ENCODE results near the gene CGNL1.

The CGNL1 gene

DNA sequence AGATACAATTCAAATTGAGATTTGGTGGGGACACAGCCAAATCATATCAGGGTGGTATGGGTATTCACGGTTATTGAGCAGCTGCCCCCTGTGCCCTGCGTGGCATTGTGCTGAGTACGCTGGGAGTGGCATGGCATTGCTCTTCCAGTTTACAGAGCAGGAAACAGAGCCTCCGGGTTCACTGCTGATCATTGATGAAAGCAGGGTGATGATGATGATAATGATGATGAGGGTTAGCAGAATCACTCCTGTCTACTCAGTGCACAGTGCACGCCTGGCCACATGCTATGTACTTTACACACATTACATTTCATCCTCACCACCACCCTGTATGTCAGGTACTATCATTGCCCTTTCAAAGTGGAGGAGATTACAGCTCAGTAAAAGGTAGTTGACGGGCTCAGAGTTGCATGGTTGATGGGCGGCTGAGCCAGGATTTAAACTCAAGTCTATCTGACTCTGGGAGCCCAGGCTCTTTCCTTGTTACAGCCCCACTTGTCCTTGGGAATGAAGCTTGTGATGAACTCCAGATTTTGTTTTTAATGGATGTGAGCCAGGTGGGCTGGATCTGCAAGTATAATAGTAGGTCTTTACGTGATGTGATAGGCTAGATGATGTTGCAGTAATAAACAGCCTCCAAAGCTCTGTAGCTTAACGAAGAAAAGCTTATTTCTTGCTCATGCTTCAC is 127.8 kb downstream of the CGNL1 start:
- Histone ChIP-seq H2AFZ (ENCODE audit: low read length) (no peak overlapping the region), H3K9ac (ENCODE audit: low read depth, low read length, poor library complexity, severe bottlenecking) (no peak overlapping the region), H3K79me2 (ENCODE audit: insufficient read depth, low read length) (no peaks in the 10 kb centered on the region), H3K9me3 (ENCODE audit: insufficient read depth, low read depth, low read length) (no peaks in the 10 kb centered on the region), H3K27me3 (ENCODE audit: insufficient read depth, low read length, poor library complexity, severe bottlenecking) (no peaks in the 10 kb centered on the region), H3K4me2 (ENCODE audit: low read depth, low read length, poor library complexity, severe bottlenecking) (no peak overlapping the region), H3F3A (ENCODE audit: low read depth) (no peaks in the 10 kb centered on the region), H4K20me1 (ENCODE audit: insufficient read depth, low read length, poor library complexity, severe bottlenecking) (no peaks in the 10 kb centered on the region), H3K9me2 (replicated peaks; ENCODE audit: low read depth, low read length) (no peaks in the 10 kb centered on the region), H3K4me1 (ENCODE audit: insufficient read depth, low read length, poor library complexity, severe bottlenecking) (no peaks in the 10 kb centered on the region), H3K4me3 (ENCODE audit: low read length, poor library complexity, severe bottlenecking) (no peak overlapping the region), H3K36me3 (ENCODE audit: insufficient read depth, low read length) (no peaks in the 10 kb centered on the region)
- no peak for TF ChIP-seq EZH2phosphoT487 (IDR thresholded peaks at IDR 0.05; ENCODE audit: borderline replicate concordance)
- TF ChIP-seq, protein P1, sequence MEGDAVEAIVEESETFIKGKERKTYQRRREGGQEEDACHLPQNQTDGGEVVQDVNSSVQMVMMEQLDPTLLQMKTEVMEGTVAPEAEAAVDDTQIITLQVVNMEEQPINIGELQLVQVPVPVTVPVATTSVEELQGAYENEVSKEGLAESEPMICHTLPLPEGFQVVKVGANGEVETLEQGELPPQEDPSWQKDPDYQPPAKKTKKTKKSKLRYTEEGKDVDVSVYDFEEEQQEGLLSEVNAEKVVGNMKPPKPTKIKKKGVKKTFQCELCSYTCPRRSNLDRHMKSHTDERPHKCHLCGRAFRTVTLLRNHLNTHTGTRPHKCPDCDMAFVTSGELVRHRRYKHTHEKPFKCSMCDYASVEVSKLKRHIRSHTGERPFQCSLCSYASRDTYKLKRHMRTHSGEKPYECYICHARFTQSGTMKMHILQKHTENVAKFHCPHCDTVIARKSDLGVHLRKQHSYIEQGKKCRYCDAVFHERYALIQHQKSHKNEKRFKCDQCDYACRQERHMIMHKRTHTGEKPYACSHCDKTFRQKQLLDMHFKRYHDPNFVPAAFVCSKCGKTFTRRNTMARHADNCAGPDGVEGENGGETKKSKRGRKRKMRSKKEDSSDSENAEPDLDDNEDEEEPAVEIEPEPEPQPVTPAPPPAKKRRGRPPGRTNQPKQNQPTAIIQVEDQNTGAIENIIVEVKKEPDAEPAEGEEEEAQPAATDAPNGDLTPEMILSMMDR (conservative IDR thresholded peaks at IDR 0.05; ENCODE audit: low read length): no peak

DNA sequence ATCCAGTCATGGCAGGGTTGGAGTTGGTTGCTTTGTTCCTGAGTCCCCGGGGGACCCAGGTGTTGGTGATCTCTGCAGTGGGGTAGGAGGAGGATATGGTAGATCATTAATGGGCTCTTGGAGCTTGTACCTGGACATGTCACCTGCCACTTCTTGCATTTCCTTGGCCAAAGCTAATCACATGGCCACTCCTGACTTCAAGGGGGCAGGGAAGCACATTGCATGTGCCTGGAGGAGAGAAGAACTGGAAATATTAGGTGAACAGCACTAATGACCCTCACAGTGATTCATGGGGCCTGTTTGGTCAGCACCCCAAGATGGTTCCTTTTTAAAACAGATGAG is 128.3 kb downstream of the CGNL1 start:
- no peaks in the 10 kb centered on the region for H3K36me3 ChIP-seq (ENCODE audit: insufficient read depth, low read length)
- H3K9me2 ChIP-seq (replicated peaks; ENCODE audit: low read depth, low read length): no peaks in the 10 kb centered on the region
- H3K9me3 ChIP-seq (ENCODE audit: insufficient read depth, low read depth, low read length): no peaks in the 10 kb centered on the region
- no peaks in the 10 kb centered on the region for H4K20me1 ChIP-seq (ENCODE audit: insufficient read depth, low read length, poor library complexity, severe bottlenecking)
- no peak for TF ChIP-seq EZH2phosphoT487 (IDR thresholded peaks at IDR 0.05; ENCODE audit: borderline replicate concordance)
- TF ChIP-seq, protein P1 (conservative IDR thresholded peaks at IDR 0.05; ENCODE audit: low read length): no peak
- no peak overlapping the region for H2AFZ ChIP-seq (ENCODE audit: low read length)
- H3K4me2 ChIP-seq (ENCODE audit: low read depth, low read length, poor library complexity, severe bottlenecking): no peak overlapping the region
- no peaks in the 10 kb centered on the region for H3K27me3 ChIP-seq (ENCODE audit: insufficient read depth, low read length, poor library complexity, severe bottlenecking)
- no peaks in the 10 kb centered on the region for H3K4me1 ChIP-seq (ENCODE audit: insufficient read depth, low read length, poor library complexity, severe bottlenecking)
- no peaks in the 10 kb centered on the region for H3F3A ChIP-seq (ENCODE audit: low read depth)
- H3K4me3 ChIP-seq (ENCODE audit: low read length, poor library complexity, severe bottlenecking): no peak overlapping the region
- H3K9ac ChIP-seq (ENCODE audit: low read depth, low read length, poor library complexity, severe bottlenecking): no peak overlapping the region
- no peaks in the 10 kb centered on the region for H3K79me2 ChIP-seq (ENCODE audit: insufficient read depth, low read length)

DNA sequence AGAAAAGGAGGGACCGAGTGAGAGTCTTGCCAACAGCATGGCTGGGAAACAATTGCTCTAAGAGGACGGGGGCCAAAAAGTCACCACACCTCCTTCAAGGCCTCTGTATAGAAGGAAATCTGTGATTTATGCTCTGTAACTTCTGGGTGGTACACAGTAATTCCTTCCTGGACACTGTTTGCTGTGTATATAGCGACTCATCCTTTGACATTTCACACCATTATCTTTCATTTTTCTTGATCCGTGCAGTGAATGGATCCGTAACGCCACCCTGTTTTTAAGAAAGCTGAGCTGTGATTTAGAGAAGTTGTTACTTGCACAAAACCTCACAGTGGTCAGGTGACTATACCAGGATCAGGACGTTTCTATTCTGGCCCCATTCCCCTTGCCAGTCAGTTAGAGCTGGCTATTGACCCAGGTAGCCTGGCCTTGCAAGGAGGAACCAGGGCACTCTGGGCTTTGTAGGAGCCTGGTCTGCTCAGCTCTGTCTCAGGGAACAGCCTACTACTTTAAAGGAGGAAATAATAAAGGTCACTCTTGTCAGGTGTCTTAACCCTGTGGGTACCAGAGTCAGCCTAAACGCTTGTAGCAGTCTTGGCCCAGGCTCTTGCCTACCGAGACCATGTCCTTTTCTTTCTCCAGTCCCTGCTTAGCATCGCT is 128.9 kb downstream of the CGNL1 start:
- no peak overlapping the region for H3K4me3 ChIP-seq (ENCODE audit: low read length, poor library complexity, severe bottlenecking)
- H3K4me2 ChIP-seq (ENCODE audit: low read depth, low read length, poor library complexity, severe bottlenecking): no peak overlapping the region
- H3K79me2 ChIP-seq (ENCODE audit: insufficient read depth, low read length): no peaks in the 10 kb centered on the region
- no peaks in the 10 kb centered on the region for H4K20me1 ChIP-seq (ENCODE audit: insufficient read depth, low read length, poor library complexity, severe bottlenecking)
- TF ChIP-seq, protein P1 (conservative IDR thresholded peaks at IDR 0.05; ENCODE audit: low read length): no peak
- TF ChIP-seq EZH2phosphoT487 (IDR thresholded peaks at IDR 0.05; ENCODE audit: borderline replicate concordance): no peak
- no peaks in the 10 kb centered on the region for H3K9me3 ChIP-seq (ENCODE audit: insufficient read depth, low read depth, low read length)
- no peaks in the 10 kb centered on the region for H3K9me2 ChIP-seq (replicated peaks; ENCODE audit: low read depth, low read length)
- H2AFZ ChIP-seq (ENCODE audit: low read length): no peak overlapping the region
- H3K9ac ChIP-seq (ENCODE audit: low read depth, low read length, poor library complexity, severe bottlenecking): no peak overlapping the region
- H3K4me1 ChIP-seq (ENCODE audit: insufficient read depth, low read length, poor library complexity, severe bottlenecking): no peaks in the 10 kb centered on the region
- H3F3A ChIP-seq (ENCODE audit: low read depth): no peaks in the 10 kb centered on the region
- no peaks in the 10 kb centered on the region for H3K27me3 ChIP-seq (ENCODE audit: insufficient read depth, low read length, poor library complexity, severe bottlenecking)
- H3K36me3 ChIP-seq (ENCODE audit: insufficient read depth, low read length): no peaks in the 10 kb centered on the region

Measured in Loucy (cell line).